Measurements from ENCODE around the gene ZSWIM9. TPM values are rescaled to one million over a fixed set of nuclear protein-coding genes. Genes with fewer than 3 reads are reported as not detected.

The ZSWIM9 gene
- total RNA-seq, 1 donor from 2014 or later, result 0.36 TPM

- TF ChIP-seq EZH2 (IDR thresholded peaks at IDR 0.05) (no peak), EZH2phosphoT487 (IDR thresholded peaks at IDR 0.05) (no peak), CTCF (IDR thresholded peaks at IDR 0.05) (no peak)
- H3K4me3 Mint-ChIP-seq, result no peak overlapping the region
- H3K9me3 Mint-ChIP-seq, result no peaks in the 10 kb centered on the region
- H2AFZ ChIP-seq (replicated peaks), result no peak overlapping the region
- no peak overlapping the region for H3K4me2 ChIP-seq
- H3K27ac Mint-ChIP-seq, result no peak overlapping the region
- DNase-seq (ENCODE audit: low spot score), result no peak
- peaks cover 7% of the 10 kb centered on the region for H3F3A ChIP-seq (ENCODE audit: low read depth)
- H3K9ac ChIP-seq, result no peak overlapping the region
- no peaks in the 10 kb centered on the region for H4K20me1 ChIP-seq (ENCODE audit: low read depth)
- no peaks in the 10 kb centered on the region for H3K36me3 ChIP-seq
- no peaks in the 10 kb centered on the region for H3K27me3 ChIP-seq
- H3K4me1 ChIP-seq, result no peaks in the 10 kb centered on the region
- H3K9me3 ChIP-seq (ENCODE audit: low read depth), result no peaks in the 10 kb centered on the region
- no peak overlapping the region for H3K4me3 ChIP-seq
- H3K4me1 Mint-ChIP-seq, result peaks cover 4% of the 10 kb centered on the region
- no peak overlapping the region for H3K27ac ChIP-seq
- H3K36me3 Mint-ChIP-seq, result peaks cover 12% of the 10 kb centered on the region
- H3K27me3 Mint-ChIP-seq (ENCODE audit: insufficient read depth, low read depth), result no peaks in the 10 kb centered on the region
- H3K79me2 ChIP-seq (ENCODE audit: low read depth), result no peaks in the 10 kb centered on the region
Measured at GRCh38 chr19:48148576-48148975, 21.9 kb upstream of the ZSWIM9 start.

GRCh38 chr19:48149430-48149829, 21.1 kb upstream of the ZSWIM9 start:
- no peak for TF ChIP-seq CTCF (IDR thresholded peaks at IDR 0.05)
- TF ChIP-seq EZH2phosphoT487 (IDR thresholded peaks at IDR 0.05), result no peak
- no peak for TF ChIP-seq EZH2 (IDR thresholded peaks at IDR 0.05)
- no peak overlapping the region for H3K27ac Mint-ChIP-seq
- Histone ChIP-seq H3F3A (ENCODE audit: low read depth) (peaks cover 7% of the 10 kb centered on the region), H3K27ac (no peak overlapping the region), H3K36me3 (no peaks in the 10 kb centered on the region), H3K9me3 (ENCODE audit: low read depth) (no peaks in the 10 kb centered on the region), H3K9ac (no peak overlapping the region), H3K4me1 (no peaks in the 10 kb centered on the region), H4K20me1 (ENCODE audit: low read depth) (no peaks in the 10 kb centered on the region), H2AFZ (replicated peaks) (no peak overlapping the region), H3K4me2 (no peak overlapping the region), H3K79me2 (ENCODE audit: low read depth) (no peaks in the 10 kb centered on the region), H3K4me3 (no peak overlapping the region), H3K27me3 (no peaks in the 10 kb centered on the region)
- H3K36me3 Mint-ChIP-seq, result peaks cover 9% of the 10 kb centered on the region
- H3K27me3 Mint-ChIP-seq (ENCODE audit: insufficient read depth, low read depth), result no peaks in the 10 kb centered on the region
- DNase-seq (ENCODE audit: low spot score), result no peak
- peaks cover 4% of the 10 kb centered on the region for H3K4me1 Mint-ChIP-seq
- H3K4me3 Mint-ChIP-seq, result no peak overlapping the region
- no peaks in the 10 kb centered on the region for H3K9me3 Mint-ChIP-seq

- no peak for TF ChIP-seq EZH2phosphoT487 (IDR thresholded peaks at IDR 0.05)
- peak; percentile 90 for TF ChIP-seq CTCF (IDR thresholded peaks at IDR 0.05)
- no peak for TF ChIP-seq EZH2 (IDR thresholded peaks at IDR 0.05)
Measured at GRCh38 chr19:48152551-48152950, 17.9 kb upstream of the ZSWIM9 start.

More at GRCh38 chr19:48152551-48152950, 17.9 kb upstream of the ZSWIM9 start:
- peaks cover 4% of the 10 kb centered on the region for H3K4me1 Mint-ChIP-seq
- Histone ChIP-seq H3F3A (ENCODE audit: low read depth) (peaks cover 7% of the 10 kb centered on the region), H3K9ac (no peak overlapping the region), H3K36me3 (no peaks in the 10 kb centered on the region), H3K27me3 (no peaks in the 10 kb centered on the region), H3K4me2 (no peak overlapping the region), H3K9me3 (ENCODE audit: low read depth) (no peaks in the 10 kb centered on the region), H4K20me1 (ENCODE audit: low read depth) (no peaks in the 10 kb centered on the region), H3K79me2 (ENCODE audit: low read depth) (no peaks in the 10 kb centered on the region), H2AFZ (replicated peaks) (no peak overlapping the region), H3K27ac (peak overlapping the region; percentile 14), H3K4me1 (no peaks in the 10 kb centered on the region), H3K4me3 (no peak overlapping the region)
- no peaks in the 10 kb centered on the region for H3K9me3 Mint-ChIP-seq
- H3K27me3 Mint-ChIP-seq (ENCODE audit: insufficient read depth, low read depth), result no peaks in the 10 kb centered on the region
- DNase-seq (ENCODE audit: low spot score), result peak; percentile 61
- peaks cover 12% of the 10 kb centered on the region for H3K36me3 Mint-ChIP-seq
- no peak overlapping the region for H3K27ac Mint-ChIP-seq
- H3K4me3 Mint-ChIP-seq, result no peak overlapping the region
